ENCODE results near the gene GRK4.

The GRK4 gene

GRCh38 chr4:3075652-3075981, 112.2 kb downstream of the GRK4 start:
- Histone ChIP-seq H3K27ac (replicated peaks; ENCODE audit: low read length) (no peak overlapping the region), H4K8ac (ENCODE audit: low read depth, low read length) (no peak overlapping the region), H2AFZ (ENCODE audit: low read length) (peak overlapping the region; percentile 100), H3K79me1 (ENCODE audit: low read depth, low read length) (peaks cover 8% of the 10 kb centered on the region), H3K36me3 (replicated peaks in 1 of 2; ENCODE audit: control insufficient read depth in 2 of 2, insufficient read depth in 2 of 2, low read length in 2 of 2) (peaks cover 0 to 4% of the 10 kb centered on the region in 2 donors), H4K91ac (ENCODE audit: low read depth, low read length, poor library complexity) (no peak overlapping the region), H3K4me3 (ENCODE audit: low read length in 2 of 2) (peak overlapping the region in 1 of 2 donors; percentile 89), H3K9me3 (replicated peaks in 1 of 2; ENCODE audit: control insufficient read depth in 2 of 2, insufficient read depth in 1 of 2, low read depth in 1 of 2, low read length in 2 of 2) (no peaks in the 10 kb centered on the region), H3K4me2 (ENCODE audit: insufficient read depth, low read length, poor library complexity, severe bottlenecking) (peak overlapping the region; percentile 78), H3K9ac (ENCODE audit: low read depth, low read length, poor library complexity) (no peak overlapping the region), H2AK5ac (ENCODE audit: low read depth, low read length) (no peak overlapping the region), H3K18ac (ENCODE audit: low read length) (no peak overlapping the region), H2BK5ac (ENCODE audit: low read length) (no peak overlapping the region), H3K4me1 (ENCODE audit: control insufficient read depth in 2 of 2, insufficient read depth in 1 of 2, low read depth in 1 of 2, low read length in 2 of 2) (peaks cover 6 to 16% of the 10 kb centered on the region in 2 donors), H2BK120ac (ENCODE audit: low read depth, low read length) (no peak overlapping the region), H3K14ac (ENCODE audit: low read length) (no peak overlapping the region), H2BK12ac (ENCODE audit: low read length) (no peak overlapping the region), H3K23ac (ENCODE audit: low read depth, low read length, poor library complexity) (no peak overlapping the region), H2BK15ac (ENCODE audit: low read length) (no peak overlapping the region), H3K27me3 (ENCODE audit: control insufficient read depth in 3 of 3, insufficient read depth in 3 of 3, low read depth in 1 of 3, low read length in 3 of 3) (no peaks in the 10 kb centered on the region), H3K4ac (ENCODE audit: low read length) (no peak overlapping the region)
- peak; percentile 9 for DNase-seq (ENCODE audit: low spot score)
- WGBS, 2 donors (ENCODE audit: extremely low coverage in 2 of 2, insufficient read length in 2 of 2, insufficient replicate concordance in 1 of 2) = 100% methylated on average over 1 of the region's 8 CpGs; no CpG with 5 or more reads in 1 of the 2 donors

GRCh38 chr4:3077796-3078195, 114.4 kb downstream of the GRK4 start:
- Histone ChIP-seq H3K36me3 (replicated peaks in 1 of 2; ENCODE audit: control insufficient read depth in 2 of 2, insufficient read depth in 2 of 2, low read length in 2 of 2) (peaks cover 0 to 7% of the 10 kb centered on the region in 2 donors), H3K4ac (ENCODE audit: low read length) (no peak overlapping the region), H3K27ac (replicated peaks; ENCODE audit: low read length) (no peak overlapping the region), H3K27me3 (ENCODE audit: control insufficient read depth in 3 of 3, insufficient read depth in 3 of 3, low read depth in 1 of 3, low read length in 3 of 3) (no peaks in the 10 kb centered on the region), H2AK5ac (ENCODE audit: low read depth, low read length) (no peak overlapping the region), H4K91ac (ENCODE audit: low read depth, low read length, poor library complexity) (no peak overlapping the region), H2BK15ac (ENCODE audit: low read length) (no peak overlapping the region), H2BK12ac (ENCODE audit: low read length) (no peak overlapping the region), H3K4me1 (ENCODE audit: control insufficient read depth in 2 of 2, insufficient read depth in 1 of 2, low read depth in 1 of 2, low read length in 2 of 2) (peaks cover 6 to 16% of the 10 kb centered on the region in 2 donors), H3K9ac (ENCODE audit: low read depth, low read length, poor library complexity) (no peak overlapping the region), H2BK5ac (ENCODE audit: low read length) (no peak overlapping the region), H4K8ac (ENCODE audit: low read depth, low read length) (no peak overlapping the region), H2BK120ac (ENCODE audit: low read depth, low read length) (no peak overlapping the region), H3K4me2 (ENCODE audit: insufficient read depth, low read length, poor library complexity, severe bottlenecking) (no peak overlapping the region), H3K14ac (ENCODE audit: low read length) (no peak overlapping the region), H3K18ac (ENCODE audit: low read length) (no peak overlapping the region), H3K9me3 (replicated peaks in 1 of 2; ENCODE audit: control insufficient read depth in 2 of 2, insufficient read depth in 1 of 2, low read depth in 1 of 2, low read length in 2 of 2) (no peaks in the 10 kb centered on the region), H3K23ac (ENCODE audit: low read depth, low read length, poor library complexity) (no peak overlapping the region), H2AFZ (ENCODE audit: low read length) (no peak overlapping the region), H3K79me1 (ENCODE audit: low read depth, low read length) (peaks cover 8% of the 10 kb centered on the region), H3K4me3 (ENCODE audit: low read length in 2 of 2) (no peak overlapping the region)
- no peak for DNase-seq (ENCODE audit: low spot score)
- no CpG with 5 or more reads among the region's 2 CpGs for whole genome bisulfite sequencing, 2 donors (ENCODE audit: extremely low coverage in 2 of 2, insufficient read length in 2 of 2, insufficient replicate concordance in 1 of 2)

- no peak overlapping the region for H3K4me3 ChIP-seq (ENCODE audit: low read length in 2 of 2)
- H3K23ac ChIP-seq (ENCODE audit: low read depth, low read length, poor library complexity) = no peak overlapping the region
- H2BK5ac ChIP-seq (ENCODE audit: low read length) = no peak overlapping the region
- H4K8ac ChIP-seq (ENCODE audit: low read depth, low read length) = no peak overlapping the region
- H3K79me1 ChIP-seq (ENCODE audit: low read depth, low read length) = peaks cover 7% of the 10 kb centered on the region
- no peak overlapping the region for H3K4ac ChIP-seq (ENCODE audit: low read length)
- no peak overlapping the region for H3K18ac ChIP-seq (ENCODE audit: low read length)
- H3K4me1 ChIP-seq (ENCODE audit: control insufficient read depth in 2 of 2, insufficient read depth in 1 of 2, low read depth in 1 of 2, low read length in 2 of 2) = peaks cover 2 to 10% of the 10 kb centered on the region in 2 donors
- no peak overlapping the region for H3K14ac ChIP-seq (ENCODE audit: low read length)
- WGBS, 2 donors (ENCODE audit: extremely low coverage in 2 of 2, insufficient read length in 2 of 2, insufficient replicate concordance in 1 of 2) = no CpG with 5 or more reads among the region's 6 CpGs
- H3K4me2 ChIP-seq (ENCODE audit: insufficient read depth, low read length, poor library complexity, severe bottlenecking) = no peak overlapping the region
- DNase-seq (ENCODE audit: low spot score) = no peak
- no peak overlapping the region for H2AFZ ChIP-seq (ENCODE audit: low read length)
- H2AK5ac ChIP-seq (ENCODE audit: low read depth, low read length) = no peak overlapping the region
- H2BK120ac ChIP-seq (ENCODE audit: low read depth, low read length) = no peak overlapping the region
- H3K27me3 ChIP-seq (ENCODE audit: control insufficient read depth in 3 of 3, insufficient read depth in 3 of 3, low read depth in 1 of 3, low read length in 3 of 3) = no peaks in the 10 kb centered on the region
- no peaks in the 10 kb centered on the region for H3K9me3 ChIP-seq (replicated peaks in 1 of 2; ENCODE audit: control insufficient read depth in 2 of 2, insufficient read depth in 1 of 2, low read depth in 1 of 2, low read length in 2 of 2)
- peaks cover 0 to 11% of the 10 kb centered on the region in 2 donors for H3K36me3 ChIP-seq (replicated peaks in 1 of 2; ENCODE audit: control insufficient read depth in 2 of 2, insufficient read depth in 2 of 2, low read length in 2 of 2)
- no peak overlapping the region for H2BK15ac ChIP-seq (ENCODE audit: low read length)
- no peak overlapping the region for H4K91ac ChIP-seq (ENCODE audit: low read depth, low read length, poor library complexity)
- no peak overlapping the region for H2BK12ac ChIP-seq (ENCODE audit: low read length)
- no peak overlapping the region for H3K9ac ChIP-seq (ENCODE audit: low read depth, low read length, poor library complexity)
- H3K27ac ChIP-seq (replicated peaks; ENCODE audit: low read length) = no peak overlapping the region
Measured at GRCh38 chr4:3079694-3080123, 116.3 kb downstream of the GRK4 start.

GRCh38 chr4:3082925-3083515, 119.6 kb downstream of the GRK4 start:
- H2BK5ac ChIP-seq (ENCODE audit: low read length) = no peak overlapping the region
- no peak overlapping the region for H3K4me2 ChIP-seq (ENCODE audit: insufficient read depth, low read length, poor library complexity, severe bottlenecking)
- peaks cover 3 to 24% of the 10 kb centered on the region in 2 donors for H3K36me3 ChIP-seq (replicated peaks in 1 of 2; ENCODE audit: control insufficient read depth in 2 of 2, insufficient read depth in 2 of 2, low read length in 2 of 2)
- no peak overlapping the region for H3K27ac ChIP-seq (replicated peaks; ENCODE audit: low read length)
- no peak overlapping the region for H2BK12ac ChIP-seq (ENCODE audit: low read length)
- no peak overlapping the region for H3K14ac ChIP-seq (ENCODE audit: low read length)
- no peak overlapping the region for H2AFZ ChIP-seq (ENCODE audit: low read length)
- H3K4me3 ChIP-seq (ENCODE audit: low read length in 2 of 2) = no peak overlapping the region
- no peak overlapping the region for H2BK120ac ChIP-seq (ENCODE audit: low read depth, low read length)
- no peaks in the 10 kb centered on the region for H3K27me3 ChIP-seq (ENCODE audit: control insufficient read depth in 3 of 3, insufficient read depth in 3 of 3, low read depth in 1 of 3, low read length in 3 of 3)
- H3K9me3 ChIP-seq (replicated peaks in 1 of 2; ENCODE audit: control insufficient read depth in 2 of 2, insufficient read depth in 1 of 2, low read depth in 1 of 2, low read length in 2 of 2) = no peaks in the 10 kb centered on the region
- no peak overlapping the region for H3K23ac ChIP-seq (ENCODE audit: low read depth, low read length, poor library complexity)
- no peak overlapping the region for H4K8ac ChIP-seq (ENCODE audit: low read depth, low read length)
- H2AK5ac ChIP-seq (ENCODE audit: low read depth, low read length) = no peak overlapping the region
- DNase-seq (ENCODE audit: low spot score) = no peak
- H3K4ac ChIP-seq (ENCODE audit: low read length) = no peak overlapping the region
- H3K4me1 ChIP-seq (ENCODE audit: control insufficient read depth in 2 of 2, insufficient read depth in 1 of 2, low read depth in 1 of 2, low read length in 2 of 2) = no peaks in the 10 kb centered on the region
- WGBS, 2 donors (ENCODE audit: extremely low coverage in 2 of 2, insufficient read length in 2 of 2, insufficient replicate concordance in 1 of 2) = no CpG with 5 or more reads among the region's 6 CpGs
- no peak overlapping the region for H2BK15ac ChIP-seq (ENCODE audit: low read length)
- peak overlapping the region; percentile 85 for H4K91ac ChIP-seq (ENCODE audit: low read depth, low read length, poor library complexity)
- H3K18ac ChIP-seq (ENCODE audit: low read length) = no peak overlapping the region
- H3K79me1 ChIP-seq (ENCODE audit: low read depth, low read length) = peaks cover 5% of the 10 kb centered on the region
- H3K9ac ChIP-seq (ENCODE audit: low read depth, low read length, poor library complexity) = no peak overlapping the region
